Forelimb muscle (tissue), 1 donor: ENCODE measurements around the gene ASIC3. TPM values are rescaled to one million over a fixed set of nuclear protein-coding genes. Genes with fewer than 3 reads are reported as not detected.

Experiments used
- DNase-seq: peaks from one replicate; pipeline ENCODE4 v3.0.0-alpha.2; 2013; ENCODE audit warnings: low read depth
- polyA plus RNA-seq: library from polyadenylated mRNA; unstranded; fragments of 120-200 nt; gene quantifications from one replicate; pipeline ENCODE4 v1.2.1, GENCODE V29; 2013; ENCODE audit not compliant: insufficient read length

The ASIC3 gene
- polyA plus RNA-seq, 1 donor, result 6.8 TPM

GRCh38 chr7:151085691-151086620, 37.6 kb downstream of the ASIC3 start, which contains the start of gene AGAP3:
AGAP3 (plus strand) TSS chr7:151086475; CDS start chr7:151086742, 267 bp downstream.
- no peak for DNase-seq

- DNase-seq, result no peak
These were observed 38.5 kb downstream of the ASIC3 start for GRCh38 chr7:151086802-151087244.

- DNase-seq, result no peak
These were observed 39.1 kb downstream of the ASIC3 start for GRCh38 chr7:151087245-151088018.

GRCh38 chr7:151088019-151088855, 39.9 kb downstream of the ASIC3 start:
- DNase-seq, result no peak

- DNase-seq, result no peak
These were observed 40.7 kb downstream of the ASIC3 start for GRCh38 chr7:151088856-151089699.

- DNase-seq, result no peak
These were observed 41.8 kb downstream of the ASIC3 start for GRCh38 chr7:151089893-151090730.

GRCh38 chr7:151091003-151091402, 42.7 kb downstream of the ASIC3 start:
- no peak for DNase-seq

GRCh38 chr7:151091431-151091830, 43.1 kb downstream of the ASIC3 start:
- DNase-seq, result no peak

- no peak for DNase-seq
These were observed 43.7 kb downstream of the ASIC3 start for GRCh38 chr7:151091988-151092387.

- DNase-seq, result no peak
These were observed 45.4 kb downstream of the ASIC3 start for GRCh38 chr7:151093748-151094147.

- DNase-seq, result no peak
These were observed 46.3 kb downstream of the ASIC3 start for GRCh38 chr7:151094675-151095074.

- DNase-seq, result no peak
These were observed 46.9 kb downstream of the ASIC3 start for GRCh38 chr7:151095123-151095797.

- no peak for DNase-seq
These were observed 47.6 kb downstream of the ASIC3 start for GRCh38 chr7:151095828-151096475.

GRCh38 chr7:151099486-151100211, 51.3 kb downstream of the ASIC3 start:
- DNase-seq, result no peak

GRCh38 chr7:151100921-151101320, 52.6 kb downstream of the ASIC3 start:
- DNase-seq, result no peak

- no peak for DNase-seq
These were observed 53.5 kb downstream of the ASIC3 start for GRCh38 chr7:151101621-151102396.
